Karpas-422 (cell line): ENCODE measurements around the gene KCNK6. TPM values are rescaled to one million over a fixed set of nuclear protein-coding genes. Genes with fewer than 3 reads are reported as not detected.
"Not testable (repeated sequence)": the region's sequence is repeated elsewhere in the genome, so short reads cannot be mapped to it uniquely, and the experiment has no call there.

Experiments
- DNase-seq: peaks from one replicate; pipeline ENCODE4 v3.0.0-alpha.2; 2015
- H2AFZ ChIP-seq: fragments of 200-600 bp; sonication (generic); 2 replicates; pipeline ENCODE4 v1.6.1; 2014; ENCODE audit warnings: antibody characterized with exemption, low read length, mixed read lengths
- H3K27ac ChIP-seq: fragments of 200-600 bp; sonication (generic); 2 replicates; pipeline ENCODE4 v1.5.1; 2014; ENCODE audit warnings: mild to moderate bottlenecking, low read length, moderate library complexity
- H3K27me3 ChIP-seq: fragments of 200-600 bp; sonication (generic); 2 replicates; pipeline ENCODE4 v1.6.1; 2014; ENCODE audit warnings: low read length, mixed read lengths
- H3K36me3 ChIP-seq: fragments of 200-600 bp; sonication (generic); 2 replicates; pipeline ENCODE4 v1.6.1; 2014; ENCODE audit warnings: low read length, mixed read lengths; ENCODE audit not compliant: insufficient read depth
- H3K4me1 ChIP-seq: fragments of 200-600 bp; sonication (generic); 2 replicates; pipeline ENCODE4 v1.6.1; 2014; ENCODE audit warnings: mild to moderate bottlenecking, low read length, mixed read lengths
- H3K4me2 ChIP-seq: fragments of 200-600 bp; sonication (generic); 2 replicates; pipeline ENCODE4 v1.6.1; 2014; ENCODE audit warnings: low read length, low read depth, mild to moderate bottlenecking; ENCODE audit not compliant: poor library complexity, severe bottlenecking
- H3K4me3 ChIP-seq: fragments of 200-600 bp; sonication (generic); 2 replicates; pipeline ENCODE4 v1.5.1; 2014; ENCODE audit warnings: mild to moderate bottlenecking, antibody characterized with exemption, low read length, mixed read lengths
- H3K79me2 ChIP-seq: fragments of 200-600 bp; sonication (generic); 2 replicates; pipeline ENCODE4 v1.6.1; 2014; ENCODE audit warnings: mild to moderate bottlenecking, low read length, mixed read lengths
- H3K9ac ChIP-seq: fragments of 200-600 bp; sonication (generic); 2 replicates; pipeline ENCODE4 v1.6.0; 2014; ENCODE audit warnings: low read length
- H3K9me2 ChIP-seq: fragments of 200-600 bp; sonication (generic), shearing (Covaris generic); replicated peaks from 2 replicates; pipeline ENCODE4 v1.6.0; 2014; ENCODE audit warnings: mild to moderate bottlenecking, low read length, moderate library complexity; ENCODE audit not compliant: insufficient read depth
- H3K9me3 ChIP-seq: fragments of 300-700, 200-600 bp; sonication (generic); 2 replicates; pipeline ENCODE4 v1.6.1; 2014; ENCODE audit warnings: low read length, mixed read lengths
- H4K20me1 ChIP-seq: fragments of 200-600 bp; sonication (generic); 2 replicates; pipeline ENCODE4 v1.6.1; 2014; ENCODE audit warnings: mild to moderate bottlenecking, antibody characterized with exemption, low read length, low read depth; ENCODE audit not compliant: insufficient read depth
- total RNA-seq: library from RNA; depleted of rRNA; stranded (reverse); fragments of >200 nt; shearing (Covaris generic); gene quantifications from 2 replicates; pipeline ENCODE4 v1.2.3, GENCODE V29; 2014; ENCODE audit warnings: low replicate concordance

Gene KCNK6
- total RNA-seq, 1 experiment from 2014 or later: not detected

DNA sequence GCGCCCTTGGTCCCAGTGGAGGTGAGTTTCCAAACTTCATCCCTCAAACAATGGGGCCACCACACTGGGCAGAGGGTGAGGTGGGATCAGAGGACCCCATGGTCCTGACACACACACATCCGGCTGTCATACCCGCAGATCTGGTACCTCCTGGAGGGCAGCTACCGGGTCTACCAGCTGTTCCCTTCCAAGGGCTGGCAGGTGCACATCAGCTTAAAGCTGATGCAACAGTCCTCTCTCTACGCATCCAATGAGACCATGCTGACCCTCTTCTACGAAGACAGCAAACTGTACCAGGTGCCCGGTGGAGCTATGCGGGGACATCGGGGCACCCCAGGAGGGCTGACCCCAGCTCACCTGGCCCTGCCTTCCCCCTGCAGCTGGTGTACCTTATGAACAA is 40.7 kb downstream of the KCNK6 start:
- H3K4me3 ChIP-seq: no peak overlapping the region
- no peaks in the 10 kb centered on the region for H3K36me3 ChIP-seq
- H2AFZ ChIP-seq: no peak overlapping the region
- no peaks in the 10 kb centered on the region for H3K9me3 ChIP-seq
- H4K20me1 ChIP-seq: no peaks in the 10 kb centered on the region
- no peak overlapping the region for H3K27ac ChIP-seq
- peaks cover 11% of the 10 kb centered on the region for H3K4me1 ChIP-seq
- no peaks in the 10 kb centered on the region for H3K9me2 ChIP-seq
- no peak for DNase-seq
- H3K9ac ChIP-seq: no peak overlapping the region
- H3K27me3 ChIP-seq: no peaks in the 10 kb centered on the region
- no peaks in the 10 kb centered on the region for H3K79me2 ChIP-seq
- H3K4me2 ChIP-seq: no peak overlapping the region

DNA sequence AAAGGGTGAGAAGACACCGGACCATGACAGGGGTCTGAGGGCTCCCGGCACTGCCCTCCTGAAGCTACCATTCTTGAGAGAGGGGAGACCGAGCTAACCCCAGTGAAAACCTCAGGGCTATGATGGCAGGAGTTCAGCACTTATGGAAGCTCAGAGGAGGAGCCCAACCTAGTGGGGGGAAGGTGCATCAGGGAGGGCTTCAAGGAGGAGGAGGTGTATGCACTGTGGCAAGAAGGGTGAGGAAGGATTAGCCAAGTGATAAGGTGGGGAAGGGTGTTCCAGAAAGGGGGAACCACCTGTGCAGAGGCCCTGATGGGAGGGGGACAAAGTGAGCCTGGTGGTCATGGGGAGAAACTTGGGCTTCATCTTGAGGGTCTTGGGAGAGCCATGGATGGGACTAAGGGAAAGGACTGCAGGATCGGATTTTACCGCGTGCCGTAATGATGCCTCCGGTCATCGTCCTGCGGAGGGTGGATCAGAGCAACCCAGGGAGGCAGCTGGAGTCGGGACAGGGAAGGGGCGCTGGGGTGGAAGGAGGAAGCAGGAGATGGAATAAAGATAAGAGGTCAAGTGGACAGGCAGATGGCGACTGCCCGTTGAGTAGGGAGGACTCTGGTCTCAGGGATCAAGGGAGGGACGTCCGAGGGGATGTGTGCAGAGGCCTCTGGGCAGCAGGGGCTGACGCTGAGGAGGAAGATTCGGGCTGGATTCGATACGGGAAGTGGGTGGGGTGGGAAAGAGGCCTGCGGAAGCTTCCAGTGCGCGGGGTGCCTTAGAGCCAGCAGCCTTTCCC is 41.4 kb downstream of the KCNK6 start:
- DNase-seq: no peak
- peaks cover 11% of the 10 kb centered on the region for H3K4me1 ChIP-seq
- no peak overlapping the region for H3K4me2 ChIP-seq
- H3K9ac ChIP-seq: no peak overlapping the region
- no peaks in the 10 kb centered on the region for H3K27me3 ChIP-seq
- H3K27ac ChIP-seq: no peak overlapping the region
- no peak overlapping the region for H2AFZ ChIP-seq
- no peaks in the 10 kb centered on the region for H3K9me2 ChIP-seq
- no peaks in the 10 kb centered on the region for H3K79me2 ChIP-seq
- no peaks in the 10 kb centered on the region for H3K36me3 ChIP-seq
- H3K4me3 ChIP-seq: no peak overlapping the region
- H3K9me3 ChIP-seq: no peaks in the 10 kb centered on the region
- no peaks in the 10 kb centered on the region for H4K20me1 ChIP-seq

DNA sequence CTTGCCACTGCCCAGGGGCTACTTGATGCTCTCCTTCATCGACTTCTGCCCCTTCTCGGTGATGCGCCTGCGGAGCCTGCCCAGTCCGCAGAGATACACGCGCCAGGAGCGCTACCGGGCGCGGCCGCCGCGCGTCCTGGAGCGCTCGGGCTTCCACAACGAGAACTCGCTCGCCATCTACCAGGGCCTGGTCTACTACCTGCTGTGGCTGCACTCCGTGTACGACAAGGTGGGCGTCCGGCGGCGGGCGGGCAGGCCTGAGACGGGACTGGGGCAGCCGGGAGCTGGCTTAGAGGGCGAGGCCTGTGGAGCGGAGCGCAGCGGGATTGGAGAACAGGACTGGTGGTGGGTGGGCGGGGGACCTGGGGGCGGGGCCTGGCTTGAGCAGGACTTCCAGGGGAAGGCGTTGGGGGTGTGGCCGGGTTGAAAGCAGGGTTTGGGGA is 42.0 kb downstream of the KCNK6 start:
- H3K36me3 ChIP-seq: no peaks in the 10 kb centered on the region
- DNase-seq: peak; percentile 68
- peak overlapping the region; percentile 55; the same call in 1 of the 2 replicates for H3K4me3 ChIP-seq
- no peak overlapping the region for H2AFZ ChIP-seq
- H3K27me3 ChIP-seq: no peaks in the 10 kb centered on the region
- peak overlapping the region; percentile 62 for H3K4me2 ChIP-seq
- no peaks in the 10 kb centered on the region for H3K79me2 ChIP-seq
- H4K20me1 ChIP-seq: no peaks in the 10 kb centered on the region
- peaks cover 11% of the 10 kb centered on the region for H3K4me1 ChIP-seq
- H3K27ac ChIP-seq: no peak overlapping the region
- H3K9ac ChIP-seq: no peak overlapping the region
- no peaks in the 10 kb centered on the region for H3K9me2 ChIP-seq
- no peaks in the 10 kb centered on the region for H3K9me3 ChIP-seq

DNA sequence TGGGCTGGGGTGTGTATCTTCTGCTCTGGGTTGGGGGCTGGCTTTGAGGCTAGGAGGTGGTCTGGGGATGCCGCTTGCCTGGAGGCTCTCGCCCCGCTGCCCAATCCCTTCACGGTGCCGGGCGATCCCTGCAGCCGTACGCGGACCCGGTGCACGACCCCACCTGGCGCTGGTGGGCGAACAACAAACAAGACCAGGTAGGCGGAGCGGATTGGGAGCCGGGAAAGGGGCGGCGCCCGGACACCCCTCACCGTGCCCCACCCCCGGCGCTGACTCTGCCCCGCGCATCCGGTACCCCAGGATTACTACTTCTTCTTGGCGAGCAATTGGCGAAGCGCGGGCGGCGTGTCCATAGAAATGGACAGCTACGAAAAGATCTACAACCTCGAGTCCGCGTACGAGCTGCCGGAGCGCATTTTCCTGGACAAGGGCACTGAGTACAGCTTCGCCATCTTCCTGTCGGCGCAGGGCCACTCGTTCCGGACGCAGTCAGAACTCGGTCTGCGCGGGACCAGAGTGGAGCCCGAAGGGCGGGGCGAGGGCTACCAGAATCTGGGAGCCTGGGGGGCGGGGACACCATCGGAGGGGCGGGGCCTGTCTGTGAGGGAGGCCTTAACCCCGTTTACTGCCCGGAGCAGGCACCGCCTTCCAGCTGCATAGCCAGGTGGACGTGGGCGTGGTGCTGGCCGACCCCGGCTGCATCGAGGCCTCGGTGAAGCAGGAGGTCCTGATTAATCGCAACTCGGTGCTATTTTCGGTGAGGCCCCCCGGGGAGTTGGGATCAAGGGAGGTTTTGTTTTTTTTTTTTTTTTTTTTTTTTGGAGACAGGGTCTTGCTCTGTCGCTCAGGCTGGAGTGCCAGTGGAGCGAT is 42.7 kb downstream of the KCNK6 start:
- Histone ChIP-seq H3K36me3 (no peaks in the 10 kb centered on the region), H3K4me3 (peak overlapping the region; percentile 55; the same call in 1 of the 2 replicates), H3K9me3 (no peaks in the 10 kb centered on the region), H2AFZ (peak overlapping the region; percentile 75; the same call in 1 of the 2 replicates), H3K4me2 (peak overlapping the region; percentile 62), H3K4me1 (peaks cover 11% of the 10 kb centered on the region), H3K79me2 (no peaks in the 10 kb centered on the region), H4K20me1 (no peaks in the 10 kb centered on the region), H3K9ac (peak overlapping the region; percentile 43), H3K9me2 (no peaks in the 10 kb centered on the region), H3K27ac (no peak overlapping the region), H3K27me3 (no peaks in the 10 kb centered on the region)
- DNase-seq: peak; percentile 76

DNA sequence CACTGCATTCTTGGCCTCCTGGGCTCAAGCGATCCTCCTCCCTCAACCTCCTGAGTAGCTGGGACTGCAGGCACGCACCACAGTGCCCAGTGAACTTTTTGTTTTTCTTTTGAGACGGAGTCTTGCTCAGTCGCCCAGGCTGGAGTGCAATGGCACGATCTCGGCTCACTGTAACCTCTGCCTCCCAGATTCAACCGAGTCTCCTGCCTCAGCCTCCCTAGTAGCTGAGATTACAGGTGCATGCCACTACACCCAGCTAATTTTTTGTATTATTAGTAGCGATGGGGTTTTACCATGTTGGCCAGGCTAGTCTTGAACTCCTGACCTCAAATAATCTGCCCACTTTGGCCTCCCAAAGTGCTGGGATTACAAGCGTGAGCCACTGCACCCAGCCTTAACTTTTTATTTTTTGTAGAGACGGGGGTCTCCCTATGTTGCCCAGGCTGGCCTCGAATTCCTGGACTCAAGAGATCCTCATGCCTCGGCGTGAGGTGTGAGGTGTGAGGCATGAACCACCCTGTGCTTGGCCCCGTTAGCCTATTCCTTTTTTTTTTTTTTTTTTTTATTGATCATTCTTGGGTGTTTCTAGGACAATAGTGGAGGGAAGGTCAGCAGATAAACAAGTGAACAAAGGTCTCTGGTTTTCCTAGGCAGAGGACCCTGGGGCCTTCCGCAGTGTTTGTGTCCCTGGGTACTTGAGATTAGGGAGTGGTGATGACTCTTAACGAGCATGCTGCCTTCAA is 43.5 kb downstream of the KCNK6 start:
- peaks cover 11% of the 10 kb centered on the region for H3K4me1 ChIP-seq
- H3K9me2 ChIP-seq, H3K36me3 ChIP-seq, H3K27me3 ChIP-seq, H3K9me3 ChIP-seq, DNase-seq, H4K20me1 ChIP-seq, H3K9ac ChIP-seq, H3K79me2 ChIP-seq, H3K27ac ChIP-seq, H2AFZ ChIP-seq: not testable (repeated sequence)
- peak overlapping the region; percentile 55; the same call in 1 of the 2 replicates for H3K4me3 ChIP-seq
- H3K4me2 ChIP-seq: peak overlapping the region; percentile 62

DNA sequence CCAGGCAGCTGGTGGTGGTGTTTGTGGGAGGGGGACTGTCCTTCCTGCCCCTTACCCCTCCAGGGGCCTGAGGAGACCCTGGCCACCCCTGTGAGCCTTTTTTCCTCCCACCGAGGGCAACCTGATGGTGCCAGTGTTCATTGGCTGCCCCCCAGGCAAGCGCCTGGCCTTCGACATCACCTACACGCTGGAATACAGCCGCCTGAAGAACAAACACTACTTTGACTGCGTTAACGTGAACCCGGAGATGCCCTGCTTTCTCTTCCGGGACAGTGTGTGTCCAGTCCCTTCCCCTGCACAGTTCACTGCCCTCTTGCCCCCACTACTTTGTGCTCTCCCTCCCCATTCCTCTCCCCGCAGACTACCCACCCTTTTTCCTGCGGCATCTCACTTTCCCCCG is 47.4 kb downstream of the KCNK6 start:
- no peaks in the 10 kb centered on the region for H3K36me3 ChIP-seq
- H2AFZ ChIP-seq: no peak overlapping the region

DNA sequence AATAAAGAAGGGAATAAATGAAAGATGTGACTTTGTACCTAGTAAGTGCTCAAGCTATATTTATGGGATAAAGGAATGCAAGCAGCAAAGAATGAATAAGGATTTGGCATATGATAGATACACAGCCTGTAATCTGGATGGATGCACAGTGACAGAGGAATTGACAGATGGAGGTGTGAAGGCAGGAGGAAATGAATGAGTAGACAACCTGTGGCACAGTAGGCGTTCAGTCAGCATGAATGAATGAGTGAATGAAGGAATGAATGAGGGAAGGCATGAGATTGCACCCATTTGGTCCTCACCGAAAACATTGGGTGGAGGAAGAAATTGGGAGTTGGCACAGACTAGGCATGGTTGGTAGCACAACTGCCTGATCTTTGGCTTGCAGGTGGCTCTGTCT is 49.9 kb downstream of the KCNK6 start:
- Histone ChIP-seq H3K4me2 (no peak overlapping the region), H3K9ac (no peak overlapping the region), H3K27ac (no peak overlapping the region), H3K9me3 (no peaks in the 10 kb centered on the region), H3K79me2 (no peaks in the 10 kb centered on the region), H2AFZ (no peak overlapping the region), H3K27me3 (no peaks in the 10 kb centered on the region), H4K20me1 (no peaks in the 10 kb centered on the region), H3K4me1 (peaks cover 7% of the 10 kb centered on the region), H3K36me3 (no peaks in the 10 kb centered on the region), H3K9me2 (no peaks in the 10 kb centered on the region), H3K4me3 (no peak overlapping the region)
- DNase-seq: no peak

More for the DNA sequence above, 47.4 kb downstream of the KCNK6 start:
- DNase-seq: no peak
- Histone ChIP-seq H3K9me3 (no peaks in the 10 kb centered on the region), H3K9ac (no peak overlapping the region), H3K27ac (no peak overlapping the region), H3K27me3 (no peaks in the 10 kb centered on the region), H3K79me2 (no peaks in the 10 kb centered on the region), H4K20me1 (no peaks in the 10 kb centered on the region), H3K4me3 (no peak overlapping the region), H3K9me2 (no peaks in the 10 kb centered on the region), H3K4me2 (no peak overlapping the region), H3K4me1 (peaks cover 10% of the 10 kb centered on the region)
